Neural progenitor cell (in vitro differentiated cells): ENCODE data around the gene OR11H1. TPM values are rescaled to one million over a fixed set of nuclear protein-coding genes. Genes with fewer than 3 reads are reported as not detected.
"Not testable (repeated sequence)": the region's sequence is repeated elsewhere in the genome, so short reads cannot be mapped to it uniquely, and the experiment has no call there.

Experiments
- DNase-seq: peaks from one replicate; pipeline ENCODE4 v3.0.0-alpha.2; 2016; ENCODE audit warnings: low spot score
- H2AFZ ChIP-seq: fragments of 200-600 bp; sonication (generic); replicated peaks from 2 replicates; pipeline ENCODE4 v1.6.1; 2016; ENCODE audit warnings: antibody characterized with exemption
- H3F3A ChIP-seq: fragments of 200-600 bp; sonication (generic); 2 replicates; pipeline ENCODE4 v1.6.1; 2016; ENCODE audit warnings: antibody characterized with exemption, low read depth
- H3K27ac ChIP-seq: fragments of 200-600 bp; sonication (generic); 2 replicates; pipeline ENCODE4 v1.5.1; 2016; ENCODE audit warnings: mild to moderate bottlenecking
- H3K27me3 ChIP-seq: fragments of 200-600 bp; sonication (generic); 2 replicates; pipeline ENCODE4 v1.6.1; 2016; ENCODE audit warnings: mild to moderate bottlenecking, moderate library complexity
- H3K36me3 ChIP-seq: fragments of 200-600 bp; sonication (generic); 2 replicates; pipeline ENCODE4 v1.5.1; 2016
- H3K4me1 ChIP-seq: fragments of 200-600 bp; sonication (generic); 2 replicates; pipeline ENCODE4 v1.6.1; 2016; ENCODE audit warnings: mixed run types
- H3K4me2 ChIP-seq: fragments of 200-600 bp; sonication (generic); 2 replicates; pipeline ENCODE4 v1.6.1; 2016
- H3K4me3 ChIP-seq: fragments of 200-600 bp; sonication (generic); 2 replicates; pipeline ENCODE4 v1.5.1; 2016
- H3K79me2 ChIP-seq: fragments of 200-600 bp; sonication (generic); 2 replicates; pipeline ENCODE4 v1.6.1; 2016; ENCODE audit warnings: low read depth
- H3K9ac ChIP-seq: fragments of 200-600 bp; sonication (generic); 2 replicates; pipeline ENCODE4 v1.6.1; 2016
- H3K9me3 ChIP-seq: fragments of 200-600 bp; sonication (generic); 2 replicates; pipeline ENCODE4 v1.5.1; 2016; ENCODE audit warnings: low read depth
- H4K20me1 ChIP-seq: fragments of 200-600 bp; sonication (generic); 2 replicates; pipeline ENCODE4 v1.6.1; 2016; ENCODE audit warnings: low read depth
- H3K27ac Mint-ChIP-seq: 3 replicates; pipeline ENCODE4 v1.8.0; 2021; ENCODE audit warnings: mixed read lengths
- H3K27me3 Mint-ChIP-seq: 2 replicates; pipeline ENCODE4 v1.8.0; 2022; ENCODE audit warnings: low read depth, mild to moderate bottlenecking, inconsistent platforms, moderate library complexity, mixed read lengths; ENCODE audit not compliant: insufficient read depth
- H3K36me3 Mint-ChIP-seq: 3 replicates; pipeline ENCODE4 v1.8.0; 2021; ENCODE audit warnings: mixed read lengths
- H3K4me1 Mint-ChIP-seq: 3 replicates; pipeline ENCODE4 v1.8.0; 2021; ENCODE audit warnings: mixed read lengths
- H3K4me3 Mint-ChIP-seq: 3 replicates; pipeline ENCODE4 v1.8.0; 2021; ENCODE audit warnings: mild to moderate bottlenecking, moderate library complexity, mixed read lengths
- H3K9me3 Mint-ChIP-seq: 3 replicates; pipeline ENCODE4 v1.8.0; 2020; ENCODE audit warnings: mixed read lengths
- total RNA-seq: library from RNA; depleted of rRNA; stranded (reverse); fragments of >200 nt; gene quantifications from 2 replicates; pipeline ENCODE4 v1.2.3, GENCODE V29; 2015; ENCODE audit warnings: low replicate concordance

The OR11H1 gene, protein sequence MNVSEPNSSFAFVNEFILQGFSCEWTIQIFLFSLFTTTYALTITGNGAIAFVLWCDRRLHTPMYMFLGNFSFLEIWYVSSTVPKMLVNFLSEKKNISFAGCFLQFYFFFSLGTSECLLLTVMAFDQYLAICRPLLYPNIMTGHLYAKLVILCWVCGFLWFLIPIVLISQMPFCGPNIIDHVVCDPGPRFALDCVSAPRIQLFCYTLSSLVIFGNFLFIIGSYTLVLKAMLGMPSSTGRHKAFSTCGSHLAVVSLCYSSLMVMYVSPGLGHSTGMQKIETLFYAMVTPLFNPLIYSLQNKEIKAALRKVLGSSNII
- not detected in 2 replicates for total RNA-seq

DNA sequence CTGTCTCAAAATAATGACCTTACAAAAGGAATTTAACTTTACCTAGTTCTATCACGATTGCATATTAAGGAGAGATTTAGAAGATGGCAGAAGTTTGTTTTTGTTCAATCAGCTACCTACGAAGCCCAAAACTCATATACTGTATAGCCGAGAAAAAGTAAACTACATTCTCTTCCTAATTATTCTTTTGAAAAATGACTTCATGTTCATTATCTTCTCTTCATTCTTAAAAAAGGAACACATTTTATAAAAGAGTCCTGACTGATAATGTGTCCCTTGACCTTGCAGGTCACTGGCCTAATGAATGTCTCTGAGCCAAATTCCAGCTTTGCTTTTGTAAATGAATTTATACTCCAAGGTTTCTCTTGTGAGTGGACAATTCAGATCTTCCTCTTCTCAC, at the start of gene OR11H1:
Gene OR11H1, plus strand, starts transcription at position 301 of the 400 bp plus-strand sequence. Its CDS starts 0 bp downstream, at position 301.
- not testable (repeated sequence) for H3K27me3 ChIP-seq, H3K4me1 ChIP-seq, H2AFZ ChIP-seq, H3K79me2 ChIP-seq, H3K4me2 ChIP-seq, H3K4me3 Mint-ChIP-seq, H3K4me1 Mint-ChIP-seq, H3K27ac ChIP-seq, H3K9ac ChIP-seq, DNase-seq, H3K9me3 ChIP-seq, H3K36me3 Mint-ChIP-seq, H3K27ac Mint-ChIP-seq, H3K9me3 Mint-ChIP-seq, H3K27me3 Mint-ChIP-seq, H3F3A ChIP-seq, H4K20me1 ChIP-seq, H3K36me3 ChIP-seq, H3K4me3 ChIP-seq

DNA sequence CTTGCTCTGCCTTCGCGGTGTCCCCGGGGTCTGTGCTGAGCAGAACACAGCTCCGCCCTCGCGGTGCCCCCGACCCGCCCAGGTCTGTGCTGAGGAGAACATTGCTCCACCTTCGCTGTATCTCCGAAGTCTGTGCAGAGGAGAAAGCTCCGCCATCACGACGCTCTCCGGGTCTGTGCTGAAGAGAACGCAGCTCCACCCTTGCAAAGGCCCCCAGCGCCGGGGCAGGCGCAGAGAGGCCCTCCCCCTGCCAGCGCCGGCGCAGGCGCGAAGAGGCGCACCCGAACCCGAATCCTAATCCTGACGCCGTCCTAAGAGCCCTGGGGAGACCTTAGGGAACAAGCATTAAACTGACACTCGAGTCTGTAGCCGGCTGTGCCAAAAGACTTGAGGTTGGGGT, 18.0 kb upstream of the OR11H1 start:
- H2AFZ ChIP-seq, H3K4me1 Mint-ChIP-seq, H3K9me3 Mint-ChIP-seq, H3K36me3 ChIP-seq, H3K79me2 ChIP-seq, H3K4me1 ChIP-seq, H3K4me3 Mint-ChIP-seq, H3K9ac ChIP-seq, H3K27me3 ChIP-seq, H3K27ac Mint-ChIP-seq, H3K27ac ChIP-seq, H3K9me3 ChIP-seq, H3K4me2 ChIP-seq, H3K4me3 ChIP-seq, H4K20me1 ChIP-seq, DNase-seq, H3K36me3 Mint-ChIP-seq, H3F3A ChIP-seq, H3K27me3 Mint-ChIP-seq: not testable (repeated sequence)

DNA sequence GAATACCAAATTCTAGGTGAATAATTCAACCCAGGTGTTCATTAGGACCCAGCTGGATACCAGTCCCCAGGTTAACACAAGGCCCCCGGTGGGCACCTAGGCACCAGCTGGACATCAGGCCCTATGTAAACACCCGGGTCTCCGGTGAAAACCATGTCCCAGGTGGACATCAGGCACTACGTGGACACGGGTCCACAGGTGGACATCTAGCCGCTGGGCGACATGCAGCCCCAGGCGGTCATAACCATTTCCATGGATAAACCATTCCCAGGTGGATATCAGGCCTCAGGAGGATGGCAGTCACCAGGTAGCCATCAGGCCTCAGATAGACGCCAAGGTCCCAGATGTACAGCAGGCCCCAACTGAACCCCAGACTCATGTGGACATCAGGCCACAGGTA, 12.1 kb upstream of the OR11H1 start:
- not testable (repeated sequence) for H3K9ac ChIP-seq, H3F3A ChIP-seq, H3K27ac Mint-ChIP-seq, H3K4me1 Mint-ChIP-seq, H3K4me2 ChIP-seq, H3K27me3 Mint-ChIP-seq, H3K4me3 ChIP-seq, H3K4me3 Mint-ChIP-seq, H3K9me3 ChIP-seq, H3K4me1 ChIP-seq, H3K36me3 ChIP-seq, H2AFZ ChIP-seq, H3K79me2 ChIP-seq, DNase-seq, H3K27ac ChIP-seq, H3K36me3 Mint-ChIP-seq, H3K9me3 Mint-ChIP-seq, H4K20me1 ChIP-seq, H3K27me3 ChIP-seq

DNA sequence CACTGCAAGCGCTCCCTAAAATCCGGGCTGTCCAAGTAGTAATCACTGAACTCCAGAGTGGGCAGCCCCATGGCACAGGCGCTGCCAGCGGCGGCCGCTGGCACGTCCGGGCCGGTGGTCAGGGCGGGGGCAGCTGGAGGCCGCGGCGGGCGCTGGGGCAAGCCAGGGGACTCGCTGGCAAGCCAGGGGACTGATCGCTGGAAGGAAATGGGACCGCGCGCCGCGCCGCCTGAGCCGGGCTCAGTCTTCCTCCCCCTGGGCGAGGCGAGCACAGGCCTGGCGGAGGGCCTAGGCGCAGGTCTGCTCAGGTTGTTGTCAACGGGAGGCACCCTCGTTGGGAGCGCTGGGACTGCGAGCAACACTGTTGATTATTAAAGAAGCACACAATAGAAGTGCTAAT, 25.8 kb downstream of the OR11H1 start:
- H3K9me3 ChIP-seq, H3K4me3 Mint-ChIP-seq, H4K20me1 ChIP-seq, DNase-seq, H3K27ac Mint-ChIP-seq, H3K4me3 ChIP-seq, H3K27me3 ChIP-seq, H3K79me2 ChIP-seq, H3K27me3 Mint-ChIP-seq, H3K4me1 ChIP-seq, H3K4me2 ChIP-seq, H3K9me3 Mint-ChIP-seq, H3K4me1 Mint-ChIP-seq, H3K9ac ChIP-seq, H3K36me3 Mint-ChIP-seq, H3K27ac ChIP-seq, H2AFZ ChIP-seq, H3K36me3 ChIP-seq, H3F3A ChIP-seq: not testable (repeated sequence)

DNA sequence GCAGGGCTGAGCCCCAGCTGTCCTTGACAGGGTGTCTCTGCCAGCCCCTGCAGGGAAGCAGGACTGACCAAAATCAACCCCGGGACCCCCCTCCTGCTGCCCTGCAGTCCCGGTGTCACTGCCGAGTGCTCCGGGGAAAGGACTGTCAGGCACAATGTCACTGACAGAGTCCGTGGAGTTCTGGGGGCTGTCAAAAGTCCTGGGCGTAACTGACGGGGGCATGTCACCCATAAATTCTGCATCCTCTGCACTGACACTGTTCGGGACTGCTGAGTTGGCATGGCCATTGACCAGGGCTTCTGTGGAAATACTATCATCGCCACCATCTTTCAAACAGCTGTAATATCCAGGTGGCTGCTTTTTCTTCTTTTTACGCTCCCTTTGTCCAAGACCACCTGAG, 35.5 kb downstream of the OR11H1 start:
- not testable (repeated sequence) for H4K20me1 ChIP-seq, H3K79me2 ChIP-seq, H3K36me3 ChIP-seq, H3K36me3 Mint-ChIP-seq, H3K4me3 Mint-ChIP-seq, H3K27ac ChIP-seq, H3K27me3 Mint-ChIP-seq, H3K27ac Mint-ChIP-seq, H3K4me1 ChIP-seq, H3K4me1 Mint-ChIP-seq, DNase-seq, H3K27me3 ChIP-seq, H3K9ac ChIP-seq, H2AFZ ChIP-seq, H3K4me3 ChIP-seq, H3K9me3 Mint-ChIP-seq, H3K9me3 ChIP-seq, H3K4me2 ChIP-seq, H3F3A ChIP-seq

DNA sequence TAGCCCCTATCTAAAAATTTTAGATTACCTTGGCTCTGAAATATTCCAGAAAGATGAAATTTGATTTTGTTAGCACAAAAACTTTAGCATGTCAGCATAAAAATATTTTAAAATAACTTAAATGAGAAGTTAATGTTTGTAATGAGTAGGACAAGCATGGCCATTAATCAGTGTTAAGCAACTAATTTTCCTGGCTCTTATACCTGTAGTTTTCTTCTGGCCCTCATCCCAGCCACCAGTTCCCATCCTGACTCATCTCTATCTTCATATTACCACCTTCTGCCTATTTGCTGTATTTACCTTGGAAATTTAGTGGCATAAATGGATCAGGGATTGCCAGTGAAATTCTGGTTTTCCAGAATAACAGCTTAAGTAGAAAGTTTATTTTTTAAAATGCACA, 37.1 kb downstream of the OR11H1 start:
- not testable (repeated sequence) for H4K20me1 ChIP-seq, H3K27me3 Mint-ChIP-seq, H3F3A ChIP-seq, H3K27me3 ChIP-seq, H3K4me1 ChIP-seq, H3K36me3 ChIP-seq, H2AFZ ChIP-seq, H3K9ac ChIP-seq, H3K27ac Mint-ChIP-seq, H3K9me3 ChIP-seq, H3K27ac ChIP-seq, H3K4me2 ChIP-seq, H3K4me1 Mint-ChIP-seq, H3K36me3 Mint-ChIP-seq, H3K4me3 ChIP-seq, H3K9me3 Mint-ChIP-seq, H3K4me3 Mint-ChIP-seq, DNase-seq, H3K79me2 ChIP-seq

Other genes with a start within 250 kb of the OR11H1 start
- not detected in 2 replicates for gene POTEH, start 161.8 kb downstream of the OR11H1 start, total RNA-seq